Right cardiac atrium (tissue), 5 donors: Measurements from ENCODE around the gene MRPL10. TPM values are rescaled to one million over a fixed set of nuclear protein-coding genes. Genes with fewer than 3 reads are reported as not detected.

Experiments used
- ATAC-seq, 2 donors: fragments of 200-7000 bp; cut with Tn5 transposase; one replicate each; pipeline versions ENCODE4 v1.8.0 to v1.9.1; 2020; ENCODE audit warnings: moderate library complexity in 2 of 2, mild to moderate bottlenecking in 1 of 2
- DNase-seq, 3 donors: peaks; one replicate each; pipeline ENCODE4 v3.0.0-alpha.2; 2020
- H3K27ac ChIP-seq: one replicate; pipeline ENCODE4 v1.5.1; 2013; ENCODE audit warnings: mild to moderate bottlenecking, low read length, control low read depth, moderate library complexity
- H3K27me3 ChIP-seq: one replicate; pipeline ENCODE4 v1.6.1; 2013; ENCODE audit not compliant: control insufficient read depth, insufficient read depth
- H3K4me1 ChIP-seq: one replicate; pipeline ENCODE4 v1.6.1; 2013; ENCODE audit warnings: low read length; ENCODE audit not compliant: control insufficient read depth, insufficient read depth
- H3K4me3 ChIP-seq: one replicate; pipeline ENCODE4 v1.5.1; 2013; ENCODE audit warnings: low read length, control low read depth
- H3K9me3 ChIP-seq: one replicate; pipeline ENCODE4 v1.6.1; 2013; ENCODE audit warnings: low read length; ENCODE audit not compliant: control insufficient read depth
- WGBS: extraction: QIAGEN DNeasy Blood & Tissue Kit; methylation state at CpG from one replicate; pipeline ENCODE4 v1.1.7; 2013; 5-methylcytosine and 5-hydroxymethylcytosine counted together
- intact Hi-C, 4 donors: fragments of 100-400 bp; cut with DNase I; formaldehyde crosslinking; loops; one replicate each; pipeline versions ENCODE4 v1.11.0 to v1.14.0; 2022 to 2023
- polyA plus RNA-seq: library from polyadenylated mRNA; stranded (reverse); fragments of 200-250 nt; gene quantifications from one replicate; pipeline ENCODE4 v1.2.3, GENCODE V29; 2013
- total RNA-seq, 4 donors: library from RNA; stranded (reverse); fragmentation: NEBNext Ultra II Directional; extraction: Animal tissue kit (Norgen Biotek cat#: 25700); gene quantifications; one replicate each; pipeline ENCODE4 v1.2.1, GENCODE V29; 2021
- donor health status: healthy with polysubstance abuse.
- donor health status: DM: no; HTN: yes; CAD: no.
- donor health status: DM: no; HTN: no; CAD: no.
- donor health status: DM: no; HTN: yes; CAD: no; lungs with severe emphysema.
- donor health status: DM: yes; HTN: yes; CAD: no.

Gene MRPL10
- total and polyA plus RNA-seq, 5 donors = 37.7 to 52.3 (median 47.5) TPM

GRCh38 chr17:47846716-47847340 is 15.5 kb upstream of the MRPL10 start:
- Histone ChIP-seq H3K9me3 (no peaks in the 10 kb centered on the region), H3K4me3 (no peak overlapping the region), H3K27me3 (no peaks in the 10 kb centered on the region), H3K27ac (no peak overlapping the region), H3K4me1 (peaks cover 2% of the 10 kb centered on the region)
- WGBS = 26% methylated on average over 31 of the region's 31 CpGs
- DNase-seq = no peak
- no peak for ATAC-seq
- intact Hi-C loops = loop anchor here in 2 of 4 donors (10.0 kb wide), 2 partner anchors 98 to 118 kb away; partner anchors contain the start of gene PNPO (in 1 of the 2)

GRCh38 chr17:47845716-47846075 is 14.4 kb upstream of the MRPL10 start:
- Histone ChIP-seq H3K9me3 (no peaks in the 10 kb centered on the region), H3K4me3 (no peak overlapping the region), H3K27ac (no peak overlapping the region), H3K27me3 (no peaks in the 10 kb centered on the region), H3K4me1 (no peaks in the 10 kb centered on the region)
- 61% methylated on average over 3 of the region's 3 CpGs for whole genome bisulfite sequencing
- DNase-seq (no peak), ATAC-seq (no peak)
- intact Hi-C loops = loop anchor here in 2 of 4 donors (10.0 kb wide), 2 partner anchors 99 to 119 kb away; partner anchors contain the start of gene PNPO (in 1 of the 2)

GRCh38 chr17:47844814-47845715 is 13.7 kb upstream of the MRPL10 start:
- Histone ChIP-seq H3K27me3 (no peaks in the 10 kb centered on the region), H3K9me3 (no peaks in the 10 kb centered on the region), H3K4me3 (no peak overlapping the region), H3K27ac (no peak overlapping the region), H3K4me1 (peaks cover 2% of the 10 kb centered on the region)
- 49% methylated on average over 4 of the region's 4 CpGs for WGBS
- ATAC-seq (no peak), DNase-seq (no peak)
- intact Hi-C loops = loop anchor here in 3 of 4 donors (5.0 to 10.0 kb wide), 5 partner anchors 100 to 172 kb away; partner anchors contain the start of genes CDK5RAP3 (in 1 of the 3) and PNPO (in 1 of the 3)

GRCh38 chr17:47844227-47844626 is 12.9 kb upstream of the MRPL10 start:
- Histone ChIP-seq H3K4me3 (no peak overlapping the region), H3K4me1 (peaks cover 3% of the 10 kb centered on the region), H3K27me3 (no peaks in the 10 kb centered on the region), H3K9me3 (no peaks in the 10 kb centered on the region), H3K27ac (no peak overlapping the region)
- ATAC-seq (no peak), DNase-seq (no peak)
- WGBS = 43% methylated on average over 5 of the region's 5 CpGs
- intact Hi-C loops = loop anchor here in 3 of 4 donors (5.0 to 10.0 kb wide), 5 partner anchors 101 to 173 kb away; partner anchors contain the start of genes CDK5RAP3 (in 1 of the 3) and PNPO (in 1 of the 3)

- no peaks in the 10 kb centered on the region for H3K27me3 ChIP-seq
- no peak overlapping the region for H3K27ac ChIP-seq
- H3K4me3 ChIP-seq = no peak overlapping the region
- ATAC-seq = no peak
- no peaks in the 10 kb centered on the region for H3K9me3 ChIP-seq
- peaks cover 3% of the 10 kb centered on the region for H3K4me1 ChIP-seq
- intact Hi-C loops = loop anchor here in 3 of 4 donors (1.0 to 10.0 kb wide), 7 partner anchors 45 to 174 kb away; partner anchors contain the start of genes CDK5RAP3 (in 1 of the 3) and PNPO (in 1 of the 3)
- 25% methylated on average over 6 of the region's 6 CpGs for WGBS
- no peak for DNase-seq
Measured at GRCh38 chr17:47843391-47843730, 12.0 kb upstream of the MRPL10 start.

- Histone ChIP-seq H3K4me3 (no peak overlapping the region), H3K27me3 (no peaks in the 10 kb centered on the region), H3K27ac (peak overlapping the region; percentile 37), H3K9me3 (no peaks in the 10 kb centered on the region), H3K4me1 (peaks cover 3% of the 10 kb centered on the region)
- no peak for ATAC-seq
- intact Hi-C loops = loop anchor here (2.0 to 10.0 kb wide), 7 partner anchors 47 to 176 kb away; partner anchors contain the start of genes CDK5RAP3 (in 1 of the 4) and PNPO (in 1 of the 4)
- DNase-seq = no peak
- 65% methylated on average over 16 of the region's 16 CpGs for WGBS
Measured at GRCh38 chr17:47841488-47842291, 10.3 kb upstream of the MRPL10 start.

GRCh38 chr17:47840742-47841487 is 9.6 kb upstream of the MRPL10 start, which contains the start of gene SCRN2:
Gene SCRN2 (minus strand): TSS chr17:47841273. CDS start chr17:47840843, 430 bp downstream.
- under 1% methylated on average over 55 of the region's 55 CpGs for WGBS
- ATAC-seq = peak; percentile 90
- Histone ChIP-seq H3K27me3 (no peaks in the 10 kb centered on the region), H3K4me1 (peaks cover 3% of the 10 kb centered on the region), H3K27ac (peak within 1 kb of the TSS; percentile 37), H3K4me3 (peak within 1 kb of the TSS; percentile 62), H3K9me3 (no peaks in the 10 kb centered on the region)
- DNase-seq = peak; percentile 89 to 97 (median 97)
- intact Hi-C loops = loop anchor here (2.0 to 10.0 kb wide), 6 partner anchors 50 to 176 kb away; partner anchors contain the start of genes CDK5RAP3 (in 1 of the 4) and PNPO (in 1 of the 4)

- peak in 1 of 3 donors; percentile 47 for DNase-seq
- intact Hi-C loops = loop anchor here (2.0 to 10.0 kb wide), 6 partner anchors 51 to 177 kb away; partner anchors contain the start of genes CDK5RAP3 (in 1 of the 4) and PNPO (in 1 of the 4)
Measured at GRCh38 chr17:47840001-47840741, 8.8 kb upstream of the MRPL10 start.

GRCh38 chr17:47839071-47839470 is 7.7 kb upstream of the MRPL10 start:
- intact Hi-C loops = no loop called here
- H3K27me3 ChIP-seq = no peaks in the 10 kb centered on the region
- DNase-seq (no peak), ATAC-seq (no peak)
- no peak overlapping the region for H3K27ac ChIP-seq
- peaks cover 3% of the 10 kb centered on the region for H3K4me1 ChIP-seq
- no peak overlapping the region for H3K4me3 ChIP-seq
- 87% methylated on average over 5 of the region's 5 CpGs for WGBS
- no peaks in the 10 kb centered on the region for H3K9me3 ChIP-seq

More at GRCh38 chr17:47840001-47840741, 8.8 kb upstream of the MRPL10 start:
- Histone ChIP-seq H3K27me3 (no peaks in the 10 kb centered on the region), H3K4me3 (peak overlapping the region; percentile 62), H3K9me3 (no peaks in the 10 kb centered on the region), H3K4me1 (peaks cover 3% of the 10 kb centered on the region), H3K27ac (no peak overlapping the region)
- WGBS = 48% methylated on average over 17 of the region's 17 CpGs
- no peak for ATAC-seq
